GM08714 (cell line): Measurements from ENCODE around the gene CD2BP2.
"Not testable (repeated sequence)": the region's sequence is repeated elsewhere in the genome, so short reads cannot be mapped to it uniquely, and the experiment has no call there.

Experiments
- H3K4me3 ChIP-seq: fragments of 200-500 bp; sonication (Bioruptor generic); 2 replicates; pipeline ENCODE4 v1.5.1; 2014; ENCODE audit warnings: mild to moderate bottlenecking, low read length, inconsistent platforms
- ZNF274 ChIP-seq: IDR thresholded peaks from 2 replicates; pipeline ENCODE4 v1.6.1; 2012; ENCODE audit warnings: mild to moderate bottlenecking, low read depth, low read length

The CD2BP2 gene

DNA sequence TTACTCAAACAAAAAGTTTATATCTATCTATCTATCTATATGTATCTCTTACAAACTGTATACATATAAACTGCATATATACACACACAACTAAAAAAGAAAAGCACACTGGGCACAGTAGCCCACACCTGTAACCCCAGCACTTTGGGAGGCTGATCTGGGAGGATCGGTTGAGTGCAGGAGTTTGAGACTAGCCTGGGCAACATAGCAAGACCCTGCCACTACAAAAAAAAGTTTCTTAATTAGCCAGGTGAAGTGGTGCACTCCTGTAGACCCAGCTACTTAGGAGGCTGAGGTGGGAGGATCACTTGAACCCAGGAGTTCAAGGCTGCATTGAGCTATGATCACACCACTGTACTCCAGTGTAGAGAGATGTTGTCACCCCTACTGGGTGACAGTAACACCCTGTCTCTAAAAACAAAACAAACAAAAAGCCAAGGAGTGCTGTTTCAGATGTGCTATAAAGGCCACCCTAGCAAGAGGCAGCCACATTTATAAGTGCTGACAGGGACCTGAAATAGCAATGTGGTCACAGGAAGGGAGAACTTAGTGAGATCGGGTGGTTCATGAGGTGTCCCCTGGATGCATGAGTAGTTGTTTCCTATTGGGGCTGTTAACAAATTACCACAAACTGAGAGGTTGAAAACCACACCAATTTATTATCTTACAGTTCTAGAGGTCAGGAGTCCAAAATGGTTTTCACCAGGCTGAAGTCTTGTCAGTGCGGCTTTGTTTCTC lies 4.8 kb downstream of the CD2BP2 start:
- H3K4me3 ChIP-seq = peak overlapping the region; percentile 16; the same call in 1 of the 2 replicates
- TF ChIP-seq ZNF274 = no peak

- H3K4me3 ChIP-seq = peak overlapping the region; percentile 16; the same call in 1 of the 2 replicates
- no peak for TF ChIP-seq ZNF274
These were observed 5.4 kb downstream of the CD2BP2 start for GRCh38 chr16:30349675-30350074.

DNA sequence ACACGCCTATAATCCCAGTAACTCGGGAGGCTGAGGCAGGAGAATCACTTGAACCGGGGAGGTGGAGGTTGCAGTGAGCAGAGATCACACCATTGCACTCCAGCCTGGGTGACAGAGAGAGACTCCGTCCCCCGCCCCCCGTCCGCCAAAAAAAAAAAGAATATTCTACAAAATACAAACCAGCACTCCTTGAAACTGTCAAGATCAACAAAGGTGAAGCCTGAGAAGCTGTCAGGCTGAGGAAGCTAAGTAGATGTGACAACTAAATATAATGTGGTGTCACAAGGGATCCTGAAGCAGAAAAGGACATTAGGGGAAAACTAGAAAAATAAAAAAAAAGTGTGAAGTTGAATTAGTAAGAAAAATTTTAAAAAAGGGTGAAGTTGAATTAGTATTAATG lies 6.2 kb downstream of the CD2BP2 start:
- no peak overlapping the region for H3K4me3 ChIP-seq
- TF ChIP-seq ZNF274 = no peak

DNA sequence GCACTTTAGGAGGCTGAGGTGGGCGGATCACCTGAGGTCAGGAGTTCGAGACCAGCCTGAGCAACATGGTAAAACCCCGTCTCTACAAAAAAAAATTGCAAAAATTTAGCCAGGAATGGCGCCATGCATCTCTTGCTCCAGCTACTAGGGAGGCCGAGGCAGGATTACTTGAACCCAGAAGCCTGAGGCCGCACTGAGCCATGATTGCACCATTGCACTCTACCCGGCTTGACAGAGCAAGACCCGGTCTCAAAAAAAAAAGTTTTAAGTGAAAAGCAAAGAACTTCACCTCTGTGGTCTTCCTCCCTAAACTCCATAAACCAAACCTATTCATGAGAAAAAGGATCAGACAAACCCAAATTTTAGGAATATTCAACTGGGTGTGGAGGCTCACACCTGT lies 7.0 kb downstream of the CD2BP2 start:
- no peak overlapping the region for H3K4me3 ChIP-seq

GRCh38 chr16:30346286-30346685 lies 8.8 kb downstream of the CD2BP2 start:
- H3K4me3 ChIP-seq = no peak overlapping the region

More for the DNA sequence above, 7.0 kb downstream of the CD2BP2 start:
- TF ChIP-seq ZNF274 = no peak

GRCh38 chr16:30343491-30343820 lies 11.7 kb downstream of the CD2BP2 start:
- H3K4me3 ChIP-seq = not testable (repeated sequence)

More at GRCh38 chr16:30346286-30346685, 8.8 kb downstream of the CD2BP2 start:
- no peak for TF ChIP-seq ZNF274

DNA sequence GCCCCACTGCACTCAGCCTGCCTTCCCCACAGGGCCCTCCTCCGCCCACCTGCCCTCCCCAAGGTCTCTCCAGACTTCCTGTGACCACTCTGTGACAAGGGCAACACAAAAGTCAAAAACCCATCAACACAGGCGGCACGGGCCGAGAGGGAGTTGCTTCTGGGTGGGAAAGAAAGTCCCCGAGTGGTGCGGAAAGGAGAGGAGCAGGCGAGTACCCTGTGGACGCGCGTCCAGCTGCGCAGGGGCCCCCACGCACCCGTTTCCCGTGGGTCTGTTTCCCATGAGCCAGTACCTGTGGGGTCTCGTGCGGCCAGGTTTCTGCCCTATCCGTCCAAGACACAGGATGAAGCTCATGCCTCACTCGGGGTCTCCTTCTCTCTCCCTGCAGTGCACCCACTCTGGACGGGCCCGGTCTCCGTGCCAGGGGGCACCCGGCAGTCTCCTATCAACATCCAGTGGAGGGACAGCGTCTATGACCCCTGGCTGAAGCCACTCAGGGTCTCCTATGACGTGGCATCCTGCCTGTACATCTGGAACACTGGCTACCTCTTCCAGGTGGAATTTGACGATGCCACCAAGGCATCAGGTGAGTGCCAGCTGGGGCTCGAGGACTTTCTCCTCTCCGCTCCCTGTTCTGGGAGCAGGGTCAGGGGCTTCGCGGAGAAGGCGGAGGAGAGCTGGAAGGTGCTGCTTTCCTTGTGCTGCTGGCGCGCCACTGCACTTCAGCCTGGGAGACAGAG lies 12.2 kb downstream of the CD2BP2 start:
- no peak overlapping the region for H3K4me3 ChIP-seq
- no peak for TF ChIP-seq ZNF274

- H3K4me3 ChIP-seq = not testable (repeated sequence)
These were observed 13.1 kb downstream of the CD2BP2 start for GRCh38 chr16:30341971-30342370.

- TF ChIP-seq ZNF274 = no peak
- H3K4me3 ChIP-seq = no peak overlapping the region
These were observed 14.5 kb downstream of the CD2BP2 start for GRCh38 chr16:30340621-30341020.

- H3K4me3 ChIP-seq = not testable (repeated sequence)
These were observed 16.4 kb downstream of the CD2BP2 start for GRCh38 chr16:30338715-30339114.

DNA sequence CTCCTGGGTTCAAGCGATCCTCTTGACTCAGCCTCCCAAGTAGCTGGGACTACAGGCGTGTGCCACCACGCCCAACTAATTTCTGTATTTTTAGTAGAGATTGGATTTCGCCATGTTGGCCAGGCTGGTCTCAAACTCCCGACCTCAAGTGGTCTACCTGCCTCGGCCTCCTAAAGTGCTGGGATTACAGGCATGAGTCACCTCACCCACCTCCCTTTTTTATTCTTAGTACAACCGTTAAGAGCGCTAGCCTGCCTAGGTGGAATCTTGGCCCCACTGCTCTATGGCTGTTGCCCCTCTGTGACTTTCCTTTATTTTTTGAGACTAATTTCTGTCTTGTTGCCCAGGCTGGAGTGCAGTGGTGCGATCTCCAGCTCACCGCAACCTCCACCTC lies 17.1 kb downstream of the CD2BP2 start:
- H3K4me3 ChIP-seq = not testable (repeated sequence)

- no peak for TF ChIP-seq ZNF274
- H3K4me3 ChIP-seq = peak overlapping the region; percentile 62; the same call in 1 of the 2 replicates
These were observed 19.3 kb downstream of the CD2BP2 start for GRCh38 chr16:30335598-30336474.

DNA sequence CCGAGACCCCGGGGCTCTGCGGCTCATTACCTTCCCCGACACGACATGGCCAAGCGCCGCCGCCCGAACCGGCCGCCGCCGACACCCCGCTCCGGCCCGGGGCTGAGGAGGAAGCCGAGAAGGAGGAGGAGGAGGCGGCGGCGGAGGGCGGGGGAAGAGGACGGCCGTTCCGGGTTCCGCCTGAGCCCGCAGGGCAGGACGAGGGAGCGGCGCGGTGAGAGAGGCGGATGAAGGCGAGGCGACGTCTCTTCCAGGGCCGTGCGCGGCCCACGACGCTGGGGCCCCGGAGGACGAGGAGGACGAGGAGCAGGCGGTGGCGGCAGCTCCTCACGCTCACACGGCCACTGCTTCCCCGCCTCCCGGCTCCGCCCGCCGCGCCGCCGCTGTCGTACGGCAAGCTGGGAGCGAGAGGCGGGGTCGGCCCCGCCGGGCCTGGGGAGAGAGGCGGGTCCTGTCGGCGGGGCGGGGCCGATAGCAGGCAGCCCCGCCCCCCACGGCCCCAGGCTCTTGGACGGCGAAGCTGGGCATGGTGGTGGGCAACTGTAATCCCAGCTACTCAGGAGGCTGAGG lies 20.0 kb downstream of the CD2BP2 start:
- peak overlapping the region; percentile 62; the same call in 1 of the 2 replicates for H3K4me3 ChIP-seq

GRCh38 chr16:30334473-30334989 lies 20.6 kb downstream of the CD2BP2 start:
- H3K4me3 ChIP-seq = peak overlapping the region; percentile 62; the same call in 1 of the 2 replicates

GRCh38 chr16:30324220-30324619 lies 30.9 kb downstream of the CD2BP2 start:
- not testable (repeated sequence) for H3K4me3 ChIP-seq

GRCh38 chr16:30318647-30319046 lies 36.5 kb downstream of the CD2BP2 start:
- not testable (repeated sequence) for H3K4me3 ChIP-seq

DNA sequence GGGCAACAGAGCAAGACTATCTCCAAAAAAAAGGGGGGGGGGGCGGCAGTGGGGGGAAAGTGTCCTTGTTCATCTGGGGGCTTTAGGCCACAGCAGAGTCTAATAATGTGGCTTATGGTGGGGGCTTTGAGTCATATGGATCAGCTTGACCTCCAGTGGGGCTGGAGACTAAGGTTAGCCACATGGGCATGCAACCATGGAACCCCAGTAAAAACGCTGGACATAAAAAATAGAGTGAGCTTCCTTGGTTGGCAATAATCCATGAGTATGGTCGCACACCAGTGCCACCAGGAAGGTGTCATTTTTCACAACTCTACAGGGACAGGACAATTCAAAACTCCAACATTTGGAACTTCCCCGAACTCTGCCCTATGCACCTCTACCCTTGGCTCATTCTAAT lies 44.2 kb downstream of the CD2BP2 start:
- H3K4me3 ChIP-seq = not testable (repeated sequence)

DNA sequence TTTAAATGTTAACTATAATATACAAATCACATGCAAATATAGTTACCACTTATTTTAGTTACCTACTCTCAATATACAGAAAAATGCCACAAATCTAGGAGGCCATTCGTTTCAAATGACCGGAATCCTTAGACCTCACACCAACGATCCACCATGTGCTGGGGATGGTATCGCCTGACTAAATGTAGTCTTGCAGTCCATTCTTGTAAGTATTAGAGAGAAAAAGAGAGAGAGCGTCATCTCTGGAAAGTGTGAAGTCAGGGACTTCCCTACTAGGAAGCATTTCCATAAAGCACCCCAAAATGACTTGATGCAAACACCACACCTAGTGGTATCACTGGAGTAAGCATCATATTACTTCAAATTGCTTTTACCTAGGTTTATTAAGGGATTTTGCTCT lies 45.9 kb downstream of the CD2BP2 start:
- not testable (repeated sequence) for H3K4me3 ChIP-seq
